Measurements from ENCODE around the gene EYA4. TPM values are rescaled to one million over a fixed set of nuclear protein-coding genes. Genes with fewer than 3 reads are reported as not detected.

EYA4 gene
- total RNA-seq, 2 experiments from 2014 or later, result not detected

DNA sequence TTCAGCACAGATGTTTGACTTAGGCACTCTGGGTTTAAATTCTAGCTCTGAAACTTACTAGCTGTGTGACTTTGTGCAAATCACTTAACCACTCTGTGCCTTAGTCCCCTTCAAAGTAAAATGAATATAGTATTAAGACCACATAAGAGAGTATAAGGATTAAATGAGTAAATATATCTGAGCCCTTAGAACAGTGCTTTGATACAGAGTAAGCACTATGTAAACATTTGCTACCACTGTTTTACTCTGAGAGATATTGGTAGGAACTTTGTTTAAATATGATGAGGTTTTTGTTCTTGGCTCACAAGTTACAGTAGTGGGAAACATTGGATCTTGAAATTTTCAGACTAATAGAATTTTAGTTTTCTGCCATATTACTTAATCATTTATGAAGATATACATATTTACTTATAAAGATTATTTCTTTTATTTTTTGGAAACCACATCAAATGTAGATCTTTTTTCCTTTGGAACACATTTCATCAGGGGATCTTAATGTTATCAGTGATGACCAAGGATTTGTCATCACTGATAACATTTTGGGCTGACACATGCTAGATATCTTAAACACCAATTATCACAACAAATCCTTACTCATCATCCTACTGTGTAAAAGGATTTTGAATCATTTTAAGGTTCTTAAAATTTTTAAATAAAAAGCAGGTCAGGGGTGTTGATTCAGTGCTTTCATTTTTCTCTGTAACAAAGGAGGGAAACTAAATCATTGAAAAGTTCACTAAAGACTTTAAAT is 226.2 kb downstream of the EYA4 start:
- Mint-ChIP-seq H3K27me3 (no peaks in the 10 kb centered on the region), H3K4me3 (no peak overlapping the region), H3K27ac (no peak overlapping the region), H3K9me3 (no peaks in the 10 kb centered on the region), H3K4me1 (ENCODE audit: low read depth) (no peaks in the 10 kb centered on the region), H3K36me3 (no peaks in the 10 kb centered on the region)
- POLR2A ChIA-PET, result no interaction called here
- CTCF ChIA-PET, result no interaction called here
- intact Hi-C loops (cut with micrococcal nuclease), result no loop called here
- DNase-seq, result no peak

DNA sequence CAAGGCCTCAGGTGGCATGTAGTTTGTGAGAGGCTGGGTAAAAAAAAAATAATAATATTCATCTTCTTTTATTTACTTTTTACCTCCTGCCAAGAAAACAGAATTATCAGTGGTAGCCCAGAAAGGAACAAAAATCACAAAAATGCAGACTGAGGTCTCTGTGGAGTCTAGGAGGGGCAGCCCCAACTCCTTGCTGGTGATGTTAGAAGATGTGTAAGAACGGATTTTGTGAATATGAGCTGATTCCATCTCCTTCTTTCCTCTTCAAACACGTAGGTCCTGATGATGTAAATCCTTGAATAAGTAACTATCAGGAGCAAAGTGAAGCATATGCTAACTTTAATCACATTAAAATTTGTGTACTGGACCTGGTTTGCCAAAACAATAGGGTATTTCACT is 226.8 kb downstream of the EYA4 start:
- POLR2A ChIA-PET, result no interaction called here
- no peaks in the 10 kb centered on the region for H3K9me3 Mint-ChIP-seq
- no peaks in the 10 kb centered on the region for H3K36me3 Mint-ChIP-seq
- no peak for DNase-seq
- CTCF ChIA-PET, result no interaction called here
- H3K27ac Mint-ChIP-seq, result no peak overlapping the region
- H3K27me3 Mint-ChIP-seq, result no peaks in the 10 kb centered on the region
- intact Hi-C loops (cut with micrococcal nuclease), result no loop called here
- no peaks in the 10 kb centered on the region for H3K4me1 Mint-ChIP-seq (ENCODE audit: low read depth)
- no peak overlapping the region for H3K4me3 Mint-ChIP-seq

DNA sequence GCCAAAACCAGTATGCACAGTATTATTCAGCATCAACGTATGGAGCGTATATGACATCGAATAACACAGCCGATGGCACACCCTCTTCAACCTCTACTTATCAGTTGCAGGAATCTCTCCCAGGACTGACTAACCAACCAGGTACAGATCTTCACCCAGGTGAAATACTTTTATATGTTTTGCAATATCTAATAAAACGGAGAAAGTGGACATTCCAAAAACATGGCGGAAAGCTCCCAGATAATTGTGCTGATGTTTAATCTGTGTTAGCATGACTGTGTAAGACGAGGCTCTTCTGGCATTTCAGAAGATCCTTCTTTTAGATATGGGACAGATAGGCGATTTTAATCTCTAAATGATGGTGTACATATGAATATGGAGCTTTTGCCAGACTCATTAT is 227.4 kb downstream of the EYA4 start:
- Mint-ChIP-seq H3K27me3 (no peaks in the 10 kb centered on the region), H3K27ac (no peak overlapping the region), H3K4me1 (ENCODE audit: low read depth) (no peaks in the 10 kb centered on the region), H3K4me3 (no peak overlapping the region), H3K36me3 (no peaks in the 10 kb centered on the region), H3K9me3 (no peaks in the 10 kb centered on the region)
- CTCF ChIA-PET, result no interaction called here
- intact Hi-C loops (cut with micrococcal nuclease), result no loop called here
- no peak for DNase-seq
- POLR2A ChIA-PET, result no interaction called here

DNA sequence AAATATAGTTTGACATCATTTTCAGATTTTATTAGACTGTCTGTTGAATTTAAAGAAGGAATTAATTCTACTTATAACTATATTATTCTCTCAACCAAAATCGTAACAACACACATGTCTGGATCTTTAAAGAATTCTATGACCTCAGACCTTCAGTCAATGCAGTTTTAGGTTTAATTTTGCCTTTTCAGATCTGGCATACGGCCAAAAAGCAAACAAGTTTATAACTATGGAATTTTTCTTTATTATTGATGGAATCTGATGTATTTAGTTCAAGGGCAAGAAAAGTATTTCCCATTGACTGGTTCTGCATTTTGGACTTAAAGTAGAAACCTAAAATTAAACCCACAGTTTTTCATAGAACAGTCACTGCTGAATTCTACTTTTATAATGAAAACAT is 233.4 kb downstream of the EYA4 start:
- no peaks in the 10 kb centered on the region for H3K36me3 Mint-ChIP-seq
- intact Hi-C loops (cut with micrococcal nuclease), result no loop called here
- POLR2A ChIA-PET, result no interaction called here
- no peaks in the 10 kb centered on the region for H3K27me3 Mint-ChIP-seq
- CTCF ChIA-PET, result no interaction called here
- no peak overlapping the region for H3K27ac Mint-ChIP-seq
- no peak overlapping the region for H3K4me3 Mint-ChIP-seq
- DNase-seq, result no peak
- no peaks in the 10 kb centered on the region for H3K9me3 Mint-ChIP-seq
- no peaks in the 10 kb centered on the region for H3K4me1 Mint-ChIP-seq (ENCODE audit: low read depth)

DNA sequence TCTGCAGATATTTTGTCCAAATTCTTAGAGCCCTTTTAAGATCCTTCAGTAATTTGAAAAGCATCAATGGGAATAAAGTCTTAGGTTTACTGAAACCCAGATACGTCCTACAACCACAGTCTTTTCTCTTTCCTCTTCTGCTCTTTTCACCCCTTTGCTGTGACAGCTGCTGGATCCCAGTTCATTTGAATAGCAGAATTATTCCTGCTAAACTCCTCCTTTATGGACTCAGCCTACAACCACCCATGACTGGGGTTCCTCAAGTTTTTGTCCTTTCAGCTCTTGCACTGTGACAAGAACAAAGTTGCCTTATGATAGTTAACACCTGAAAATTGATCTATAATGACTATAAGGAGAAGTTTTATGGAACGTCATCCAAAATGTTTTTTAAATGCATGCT is 237.5 kb downstream of the EYA4 start:
- H3K27me3 Mint-ChIP-seq, result no peaks in the 10 kb centered on the region
- no peak overlapping the region for H3K4me3 Mint-ChIP-seq
- ChIA-PET POLR2A (no interaction called here), CTCF (no interaction called here)
- no peaks in the 10 kb centered on the region for H3K36me3 Mint-ChIP-seq
- H3K4me1 Mint-ChIP-seq (ENCODE audit: low read depth), result no peaks in the 10 kb centered on the region
- intact Hi-C loops (cut with micrococcal nuclease), result no loop called here
- DNase-seq, result no peak
- no peaks in the 10 kb centered on the region for H3K9me3 Mint-ChIP-seq
- H3K27ac Mint-ChIP-seq, result no peak overlapping the region

DNA sequence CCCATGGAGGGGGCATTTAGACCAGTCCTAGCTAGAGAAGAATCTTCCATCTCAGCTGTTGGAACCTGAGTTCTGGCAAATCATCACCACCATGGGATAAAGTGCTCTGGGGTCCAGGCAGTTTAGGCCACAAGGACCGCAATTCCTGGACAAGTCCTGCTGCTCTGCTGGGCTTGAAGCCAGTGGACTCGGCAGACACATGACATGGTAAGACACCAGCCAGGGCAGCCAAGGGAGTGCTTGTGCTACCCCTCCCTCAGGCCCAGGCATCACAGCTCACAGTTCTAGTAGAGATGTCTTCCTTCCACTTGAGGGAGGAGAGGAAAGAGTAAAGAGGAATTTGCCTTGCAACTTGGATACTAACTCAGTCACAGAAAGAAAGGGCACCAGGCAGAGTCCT is 246.0 kb downstream of the EYA4 start:
- no peak for DNase-seq
- Mint-ChIP-seq H3K4me3 (no peak overlapping the region), H3K27me3 (peaks cover 4% of the 10 kb centered on the region), H3K27ac (no peak overlapping the region), H3K36me3 (no peaks in the 10 kb centered on the region), H3K9me3 (no peaks in the 10 kb centered on the region), H3K4me1 (ENCODE audit: low read depth) (no peaks in the 10 kb centered on the region)
- intact Hi-C loops (cut with micrococcal nuclease), result no loop called here
- POLR2A ChIA-PET, result no interaction called here
- CTCF ChIA-PET, result no interaction called here

DNA sequence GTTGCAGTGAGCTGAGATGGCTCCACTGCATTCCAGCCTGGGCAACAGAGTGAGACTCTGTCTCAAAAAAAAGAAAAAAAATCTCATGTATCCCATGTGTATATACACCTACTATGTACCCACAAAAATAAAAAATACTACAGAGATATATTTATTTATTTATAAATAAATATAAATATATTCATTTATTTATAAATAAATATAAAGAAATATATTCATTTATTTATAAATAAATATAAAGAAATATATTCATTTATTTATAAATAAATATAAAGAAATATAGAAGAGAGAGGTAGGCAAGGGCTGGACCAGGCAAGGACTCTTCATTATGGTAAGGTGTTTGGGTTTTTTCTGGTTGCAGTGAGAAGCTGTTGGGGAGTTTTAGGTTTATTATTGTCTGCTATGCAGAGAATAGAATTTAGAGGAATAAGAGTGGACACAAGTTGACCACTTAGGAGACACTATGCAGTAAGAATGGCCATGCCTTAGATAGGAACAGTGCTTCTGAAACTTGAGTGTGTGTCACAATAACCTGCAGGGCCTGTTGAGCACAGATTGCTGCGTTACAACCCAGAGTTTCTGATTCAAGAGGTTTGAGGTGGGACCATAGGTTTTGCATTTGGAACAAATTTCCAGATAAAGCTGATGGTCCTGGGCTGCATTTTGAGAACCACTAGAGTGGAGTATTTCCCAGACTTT is 254.2 kb downstream of the EYA4 start:
- Mint-ChIP-seq H3K27ac (no peak overlapping the region), H3K4me3 (no peak overlapping the region), H3K4me1 (ENCODE audit: low read depth) (no peaks in the 10 kb centered on the region), H3K27me3 (no peaks in the 10 kb centered on the region), H3K36me3 (no peaks in the 10 kb centered on the region), H3K9me3 (no peaks in the 10 kb centered on the region)
- DNase-seq, result no peak
- ChIA-PET CTCF (no interaction called here), POLR2A (no interaction called here)
- intact Hi-C loops (cut with micrococcal nuclease), result no loop called here

DNA sequence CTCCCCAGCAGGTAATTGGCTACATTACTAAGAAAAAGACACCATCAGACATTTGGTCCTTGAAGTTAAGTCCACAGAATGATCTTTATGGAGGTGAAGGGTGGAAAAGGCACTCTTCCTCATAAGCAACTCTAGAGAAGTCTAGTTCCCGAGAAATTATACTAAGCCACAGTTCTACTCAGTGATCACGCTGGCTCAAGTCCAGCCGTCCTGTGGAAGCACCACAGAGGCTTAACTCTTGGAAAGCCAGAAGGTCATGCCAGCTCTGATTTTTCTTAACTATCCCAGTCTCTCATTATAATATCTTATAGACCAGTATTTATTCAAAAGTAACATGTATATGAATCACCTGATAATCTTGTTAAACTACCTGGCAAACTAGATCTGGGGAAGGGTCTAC is 258.5 kb downstream of the EYA4 start:
- intact Hi-C loops (cut with micrococcal nuclease), result no loop called here
- DNase-seq, result no peak
- Mint-ChIP-seq H3K4me3 (no peak overlapping the region), H3K4me1 (ENCODE audit: low read depth) (no peaks in the 10 kb centered on the region), H3K27ac (no peak overlapping the region), H3K9me3 (no peaks in the 10 kb centered on the region), H3K36me3 (no peaks in the 10 kb centered on the region), H3K27me3 (peaks cover 3% of the 10 kb centered on the region)
- ChIA-PET CTCF (no interaction called here), POLR2A (no interaction called here)

DNA sequence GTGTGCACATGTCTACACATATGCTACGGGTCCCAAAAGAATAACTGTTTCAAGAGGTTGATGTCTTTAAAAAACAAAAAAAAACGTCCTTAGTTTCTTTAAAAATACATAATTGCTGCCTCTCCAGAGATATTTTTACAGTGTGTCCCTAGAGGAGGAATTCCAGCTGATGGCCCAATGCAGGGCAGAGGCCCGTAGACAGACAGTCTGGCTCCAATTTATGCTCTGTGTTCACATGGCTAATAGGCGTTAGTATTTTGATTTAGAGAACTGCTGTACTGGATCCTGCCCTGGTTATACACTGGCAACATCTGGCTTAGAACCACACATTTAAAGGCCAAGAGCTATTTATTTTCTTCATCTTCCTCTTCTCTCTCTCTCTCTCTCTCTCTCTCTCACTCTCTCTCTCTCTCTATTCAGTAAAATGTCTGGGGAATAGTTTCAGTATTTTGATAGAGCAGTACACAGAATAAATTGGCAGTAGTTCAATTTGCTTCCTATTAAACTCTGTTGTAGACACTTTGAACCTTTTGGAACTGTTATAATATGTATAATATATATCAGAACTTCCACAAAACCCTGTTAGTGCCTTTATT is 260.6 kb downstream of the EYA4 start:
- no peak overlapping the region for H3K27ac Mint-ChIP-seq
- H3K4me3 Mint-ChIP-seq, result no peak overlapping the region
- ChIA-PET CTCF (interaction anchor here (0.6 kb wide), 1 partner anchor 596 kb away, joined by 3 read pairs; no protein-coding TSS in a partner anchor), POLR2A (no interaction called here)
- H3K9me3 Mint-ChIP-seq, result no peaks in the 10 kb centered on the region
- no peak for DNase-seq
- intact Hi-C loops (cut with micrococcal nuclease), result no loop called here
- H3K27me3 Mint-ChIP-seq, result peaks cover 3% of the 10 kb centered on the region
- H3K36me3 Mint-ChIP-seq, result no peaks in the 10 kb centered on the region
- no peaks in the 10 kb centered on the region for H3K4me1 Mint-ChIP-seq (ENCODE audit: low read depth)

DNA sequence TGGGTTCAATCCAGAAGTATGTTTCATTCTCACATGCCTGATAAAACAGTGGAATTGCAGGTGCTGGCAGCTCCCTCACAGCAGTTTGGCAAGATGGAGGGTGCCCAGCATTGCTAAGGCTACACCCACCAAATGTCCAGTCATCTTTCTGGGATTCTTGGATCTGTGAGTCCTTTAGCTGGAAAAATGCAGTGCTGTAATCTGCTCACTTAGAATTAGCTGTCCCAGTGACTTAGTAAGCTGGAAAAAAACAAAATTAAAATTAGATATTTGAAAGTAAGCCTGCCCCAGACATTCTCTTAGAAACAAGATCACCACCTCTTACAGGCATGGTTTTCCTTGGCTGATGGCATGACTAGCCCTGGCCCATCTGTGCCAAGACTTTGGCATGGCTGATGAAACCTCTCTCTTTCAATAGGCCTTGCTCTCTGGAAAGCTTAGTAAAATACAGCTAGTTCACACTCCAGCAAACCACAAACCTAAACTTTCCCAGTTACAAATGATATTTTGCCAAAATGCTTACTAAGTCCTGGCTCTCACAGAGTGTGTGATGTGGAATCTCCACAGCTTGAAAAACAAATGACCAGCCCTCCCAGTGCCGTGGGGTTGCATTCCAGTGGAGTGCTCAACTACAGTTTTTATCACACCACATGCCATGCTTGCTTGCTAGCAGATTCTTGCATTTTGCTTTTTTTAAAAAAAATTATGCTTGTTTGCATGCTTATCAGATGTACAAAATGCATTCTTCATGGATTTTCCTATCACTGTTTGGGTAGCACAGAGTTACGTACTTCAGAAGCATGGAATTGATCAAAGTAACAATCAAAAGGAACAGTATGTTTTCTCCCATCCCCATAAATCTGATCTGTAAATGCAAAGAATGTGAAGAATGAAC is 261.5 kb downstream of the EYA4 start:
- Mint-ChIP-seq H3K27ac (no peak overlapping the region), H3K4me3 (no peak overlapping the region), H3K27me3 (peaks cover 3% of the 10 kb centered on the region), H3K4me1 (ENCODE audit: low read depth) (no peaks in the 10 kb centered on the region), H3K9me3 (no peaks in the 10 kb centered on the region), H3K36me3 (no peaks in the 10 kb centered on the region)
- DNase-seq, result no peak
- intact Hi-C loops (cut with micrococcal nuclease), result no loop called here
- POLR2A ChIA-PET, result no interaction called here
- CTCF ChIA-PET, result no interaction called here

DNA sequence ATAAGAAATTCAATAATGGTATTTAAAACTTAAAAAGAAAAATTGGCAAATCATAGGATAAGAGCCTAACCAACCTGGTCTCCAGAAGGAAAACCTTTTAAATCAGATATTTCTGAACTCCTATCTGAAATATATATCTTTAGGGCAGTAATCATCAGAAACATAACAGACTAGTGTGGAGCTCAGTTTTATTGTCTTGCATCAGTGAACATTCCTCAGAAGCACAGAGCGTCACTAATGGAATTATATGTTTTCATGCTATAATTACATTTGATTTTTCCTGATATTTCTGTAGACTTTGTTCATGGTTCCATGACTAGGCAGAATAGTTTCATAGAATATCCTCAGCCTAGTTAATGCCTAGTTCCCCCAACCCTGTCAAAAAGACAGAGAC is 262.2 kb downstream of the EYA4 start:
- Mint-ChIP-seq H3K4me3 (no peak overlapping the region), H3K4me1 (ENCODE audit: low read depth) (no peaks in the 10 kb centered on the region), H3K36me3 (no peaks in the 10 kb centered on the region), H3K27me3 (peaks cover 3% of the 10 kb centered on the region), H3K27ac (no peak overlapping the region), H3K9me3 (no peaks in the 10 kb centered on the region)
- ChIA-PET CTCF (no interaction called here), POLR2A (no interaction called here)
- DNase-seq, result no peak
- intact Hi-C loops (cut with micrococcal nuclease), result no loop called here

DNA sequence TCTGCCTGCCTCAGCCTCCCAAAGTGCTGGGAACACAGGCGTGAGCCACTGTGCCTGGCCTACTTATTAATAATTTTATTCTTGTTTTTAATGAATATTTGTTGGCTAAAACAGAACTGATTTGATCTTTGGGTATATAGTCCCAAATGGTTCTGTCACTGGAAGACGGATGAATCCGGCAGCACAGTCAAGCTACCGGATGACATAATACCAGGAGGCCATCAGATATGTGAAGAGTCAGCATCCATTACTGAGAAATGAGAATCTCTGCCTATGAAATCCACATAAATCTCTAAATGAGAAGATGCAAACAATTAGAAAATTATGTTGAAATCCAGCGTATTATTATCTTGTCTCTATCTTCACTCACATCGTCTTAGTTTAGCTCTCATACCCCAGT is 263.0 kb downstream of the EYA4 start:
- ChIA-PET CTCF (no interaction called here), POLR2A (no interaction called here)
- Mint-ChIP-seq H3K27ac (no peak overlapping the region), H3K27me3 (peaks cover 3% of the 10 kb centered on the region), H3K36me3 (no peaks in the 10 kb centered on the region), H3K9me3 (no peaks in the 10 kb centered on the region), H3K4me1 (ENCODE audit: low read depth) (no peaks in the 10 kb centered on the region), H3K4me3 (no peak overlapping the region)
- intact Hi-C loops (cut with micrococcal nuclease), result no loop called here
- no peak for DNase-seq
